A549 treated with Hydrocortisone at 1 μM for 4 hours (cell line): ENCODE data around the gene GYG1. TPM values are rescaled to one million over a fixed set of nuclear protein-coding genes. Genes with fewer than 3 reads are reported as not detected.

Source experiments
- total RNA-seq: library from RNA; stranded (reverse); fragments of 200-300 nt; extraction: Qiagen RNA extraction; gene quantifications from 5 replicates; pipeline ENCODE4 v1.2.3, GENCODE V29; 2022

GYG1 gene
- 33.1 to 45.4 TPM (median 34.7 TPM) in 5 replicates for total RNA-seq

DNA sequence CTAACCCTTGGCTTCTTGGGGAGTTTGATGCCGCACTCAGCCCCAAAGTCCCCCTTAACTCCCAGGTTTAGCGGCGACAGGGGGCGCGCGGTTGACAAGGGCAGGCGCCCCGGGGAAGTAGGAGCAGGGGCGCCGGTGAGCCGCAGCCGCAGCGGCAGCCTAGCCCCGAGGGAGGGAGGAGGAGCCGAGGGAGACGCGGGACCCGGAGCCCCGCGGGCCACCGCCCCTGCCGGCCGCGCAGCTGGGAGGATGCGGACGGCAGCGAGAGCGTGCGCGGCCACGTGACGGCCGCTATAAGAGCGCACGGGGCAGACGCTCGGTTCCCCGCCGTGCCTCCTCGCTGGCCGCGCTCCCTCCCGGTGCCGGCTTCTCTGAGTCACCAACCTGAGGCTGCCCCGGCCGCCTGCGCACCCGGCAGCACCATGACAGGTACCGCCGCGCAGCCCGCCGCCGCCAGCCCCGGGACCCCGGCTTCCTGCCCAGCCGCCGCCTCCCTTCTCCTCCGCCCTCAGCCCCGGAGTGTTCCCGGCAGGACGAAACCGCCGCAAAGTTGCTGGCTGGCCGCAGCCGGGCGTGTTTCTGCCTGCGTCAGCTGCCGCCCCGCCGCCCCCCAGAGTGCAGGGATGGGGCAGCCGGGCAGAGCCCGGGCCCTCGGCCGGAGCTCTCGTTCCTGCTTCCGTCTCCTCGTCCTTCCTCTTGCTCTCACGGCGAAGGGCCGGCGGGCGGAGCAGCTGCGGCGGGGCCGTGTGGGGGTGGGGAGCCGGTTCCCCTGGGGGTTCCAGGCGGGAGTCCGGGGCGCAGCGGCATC lies at the start of gene GYG1:
Gene GYG1 (plus strand): TSS at position 322 of the 808 bp plus-strand sequence. CDS start 101 bp downstream, at position 423.

Other genes with a start within 250 kb of the GYG1 start
- gene CPB1, start 163.7 kb upstream of the GYG1 start, total RNA-seq: not detected in 5 replicates
- not detected in 5 replicates for gene CPA3, start 126.2 kb upstream of the GYG1 start, total RNA-seq
- gene HLTF, start 95.0 kb downstream of the GYG1 start, total RNA-seq: 11.2 to 21.7 TPM (median 15.6 TPM) in 5 replicates
- 32.0 to 35.8 TPM (median 34.2 TPM) in 5 replicates for gene HPS3, start 138.1 kb downstream of the GYG1 start, total RNA-seq
- gene CP, start 230.3 kb downstream of the GYG1 start, total RNA-seq: 3.4 to 7.5 TPM (median 6.7 TPM) in 5 replicates